NCI-H1694 treated with DMSO at 0.1 percent for 48 hours (cell line): ENCODE data around the gene GPR85.
A peak's percentile ranks its signal among the peaks of the same experiment; 100 is the strongest.
"Not testable (repeated sequence)": the region's sequence is repeated elsewhere in the genome, so short reads cannot be mapped to it uniquely, and the experiment has no call there.

ENCODE experiments used
- DNase-seq: peaks from one replicate; lab custom pipeline; 2025; lab: John Stamatoyannopoulos, UW

The GPR85 gene

GRCh38 chr7:113086431-113086888, at the start of gene GPR85:
TSS of gene GPR85 (minus strand) at chr7:113086827. CDS start at chr7:113084721, 2,106 bp downstream.
- DNase-seq: peak; percentile 47

GRCh38 chr7:113134025-113134424, 47.4 kb upstream of the GPR85 start:
- DNase-seq: no peak

GRCh38 chr7:113131367-113131766, 44.7 kb upstream of the GPR85 start:
- DNase-seq: no peak

GRCh38 chr7:113128031-113128430, 41.4 kb upstream of the GPR85 start:
- no peak for DNase-seq

- DNase-seq: no peak
Measured at GRCh38 chr7:113125728-113126127, 39.1 kb upstream of the GPR85 start.

- no peak for DNase-seq
Measured at GRCh38 chr7:113122744-113123143, 36.1 kb upstream of the GPR85 start.

- no peak for DNase-seq
Measured at GRCh38 chr7:113120647-113121046, 34.0 kb upstream of the GPR85 start.

GRCh38 chr7:113119429-113119828, 32.8 kb upstream of the GPR85 start:
- DNase-seq: no peak

GRCh38 chr7:113118074-113118959, 31.7 kb upstream of the GPR85 start, which contains the start of gene SMIM30:
TSS of gene SMIM30 (minus strand) at chr7:113118554. CDS start at chr7:113117578, 976 bp downstream.
- peak; percentile 95 for DNase-seq

- not testable (repeated sequence) for DNase-seq
Measured at GRCh38 chr7:113117374-113117774, 30.7 kb upstream of the GPR85 start.

- no peak for DNase-seq
Measured at GRCh38 chr7:113113912-113114311, 27.3 kb upstream of the GPR85 start.

- no peak for DNase-seq
Measured at GRCh38 chr7:113109718-113110117, 23.1 kb upstream of the GPR85 start.

GRCh38 chr7:113100121-113100603, 13.5 kb upstream of the GPR85 start:
- DNase-seq: no peak

GRCh38 chr7:113099284-113099919, 12.8 kb upstream of the GPR85 start:
- DNase-seq: no peak

GRCh38 chr7:113094517-113095249, 8.1 kb upstream of the GPR85 start:
- DNase-seq: no peak

GRCh38 chr7:113093561-113093960, 6.9 kb upstream of the GPR85 start:
- no peak for DNase-seq

- DNase-seq: no peak
Measured at GRCh38 chr7:113092762-113093161, 6.1 kb upstream of the GPR85 start.

GRCh38 chr7:113087071-113087998, 708 bp upstream of the GPR85 start:
- peak; percentile 17 for DNase-seq

- peak; percentile 43 for DNase-seq
Measured at GRCh38 chr7:113085781-113086390, 741 bp downstream of the GPR85 start.

- DNase-seq: no peak
Measured at GRCh38 chr7:113084496-113085172, 2.0 kb downstream of the GPR85 start.
